HepG2 (cell line): ENCODE results near the gene CHST6. TPM values are rescaled to one million over a fixed set of nuclear protein-coding genes. Genes with fewer than 3 reads are reported as not detected.
A peak's percentile ranks its signal among the peaks of the same experiment; 100 is the strongest.

Source experiments
- ARNTL ChIP-seq: sonication (generic); formaldehyde crosslinking; IDR thresholded peaks from 2 replicates; pipeline ENCODE4 v1.4.0; 2020; ENCODE audit warnings: mild to moderate bottlenecking, missing genetic modification reagents
- DNMT1 ChIP-seq: sonication (generic); formaldehyde crosslinking; IDR thresholded peaks from 2 replicates; pipeline ENCODE4 v1.5.1; 2020; ENCODE audit warnings: mild to moderate bottlenecking, missing genetic modification reagents
- HNRNPLL ChIP-seq: fragments of 200-400 bp; formaldehyde crosslinking; IDR thresholded peaks from 2 replicates; pipeline ENCODE4 v1.6.1; 2017; ENCODE audit warnings: mild to moderate bottlenecking, low read depth, low read length; ENCODE audit not compliant: poor library complexity, severe bottlenecking
- JUNB ChIP-seq: sonication (generic); formaldehyde crosslinking; IDR thresholded peaks from 2 replicates; pipeline ENCODE4 v1.8.0; 2022; ENCODE audit warnings: missing genetic modification reagents, mild to moderate bottlenecking, borderline replicate concordance
- KLF9 ChIP-seq: IDR thresholded peaks from 2 replicates; pipeline ENCODE4 v1.6.1; 2016; ENCODE audit warnings: low read depth
- MAF1 ChIP-seq: sonication (generic); formaldehyde crosslinking; IDR thresholded peaks from 2 replicates; pipeline ENCODE4 v1.5.0; 2020; ENCODE audit warnings: missing genetic modification reagents, borderline replicate concordance
- MXD3 ChIP-seq: IDR thresholded peaks from 2 replicates; pipeline ENCODE4 v1.6.1; 2016; ENCODE audit warnings: mild to moderate bottlenecking, missing biosample characterization, missing genetic modification reagents
- NONO ChIP-seq, 2 experiments: fragments of 450-650 bp in 1 of 2; sonication (generic) in 1 of 2; formaldehyde crosslinking in 1 of 2; IDR thresholded peaks in 1 of 2; conservative IDR thresholded peaks in 1 of 2; 2 replicates each; pipeline versions ENCODE4 v1.6.1 to v1.8.0; 2017 to 2022; ENCODE audit warnings: mild to moderate bottlenecking in 1 of 2, missing genetic modification reagents in 1 of 2, moderate library complexity in 1 of 2
- RELA ChIP-seq: sonication (generic); formaldehyde crosslinking; IDR thresholded peaks from 2 replicates; pipeline ENCODE4 v1.4.0; 2020; ENCODE audit warnings: missing genetic modification reagents
- REST ChIP-seq, 2 experiments: IDR thresholded peaks; 2 replicates each; pipeline ENCODE4 v1.6.1; 2011 to 2012; ENCODE audit warnings: low read length in 2 of 2, borderline replicate concordance in 1 of 2, low read depth in 1 of 2, mild to moderate bottlenecking in 1 of 2, moderate library complexity in 1 of 2
- SMARCC2 ChIP-seq: fragments of 450-650 bp; IDR thresholded peaks from 2 replicates; pipeline ENCODE4 v1.6.1; 2017; ENCODE audit warnings: antibody characterized with exemption, mild to moderate bottlenecking
- STAT5B ChIP-seq: sonication (generic); formaldehyde crosslinking; IDR thresholded peaks from 2 replicates; pipeline ENCODE4 v1.4.0; 2020; ENCODE audit warnings: missing genetic modification reagents
- TRAFD1 ChIP-seq: sonication (generic); formaldehyde crosslinking; IDR thresholded peaks from 2 replicates; pipeline ENCODE4 v1.5.1; 2020; ENCODE audit warnings: missing genetic modification reagents, mild to moderate bottlenecking, borderline replicate concordance
- ZBTB26 ChIP-seq: IDR thresholded peaks from 2 replicates; pipeline ENCODE4 v1.6.1; 2016; ENCODE audit warnings: missing compliant biosample characterization, missing genetic modification reagents, borderline replicate concordance
- ZNF232 ChIP-seq: sonication (generic); formaldehyde crosslinking; IDR thresholded peaks from 2 replicates; pipeline ENCODE4 v1.4.0; 2020; ENCODE audit warnings: missing genetic modification reagents, borderline replicate concordance
- ZNF264 ChIP-seq: sonication (generic); formaldehyde crosslinking; IDR thresholded peaks from 2 replicates; pipeline ENCODE4 v1.4.0; 2020; ENCODE audit warnings: missing genetic modification reagents
- ZNF382 ChIP-seq: sonication (generic); formaldehyde crosslinking; IDR thresholded peaks from 2 replicates; pipeline ENCODE4 v1.5.0; 2020; ENCODE audit warnings: missing genetic modification reagents, mild to moderate bottlenecking, borderline replicate concordance
- ZNF558 ChIP-seq: sonication (generic); formaldehyde crosslinking; IDR thresholded peaks from 2 replicates; pipeline ENCODE4 v1.9.0; 2022; ENCODE audit warnings: mild to moderate bottlenecking, missing genetic modification reagents, borderline replicate concordance
- ZNF607 ChIP-seq: sonication (generic); formaldehyde crosslinking; IDR thresholded peaks from 2 replicates; pipeline ENCODE4 v1.5.1; 2020; ENCODE audit warnings: missing genetic modification reagents, mild to moderate bottlenecking, borderline replicate concordance
- ZNF784 ChIP-seq: sonication (generic); formaldehyde crosslinking; IDR thresholded peaks from 2 replicates; pipeline ENCODE4 v1.5.1; 2020; ENCODE audit warnings: missing genetic modification reagents, mild to moderate bottlenecking, borderline replicate concordance
- ZSCAN12 ChIP-seq: sonication (generic); formaldehyde crosslinking; IDR thresholded peaks from 2 replicates; pipeline ENCODE4 v1.9.0; 2021; ENCODE audit warnings: mild to moderate bottlenecking, missing genetic modification reagents
- polyA plus RNA-seq, 8 experiments: library from polyadenylated mRNA; depleted of rRNA in 3 of 8; stranded (reverse) in 7 of 8; unstranded in 1 of 8; fragments of >200 nt; fragmentation: Illumina TruSeq in 4 of 8; extraction: Trizol in 4 of 8; gene quantifications; 2 replicates each; pipeline versions ENCODE4 v1.2.1 to v1.2.3, GENCODE V29; 2011 to 2016; ENCODE audit warnings: low read depth in 4 of 8, missing spikeins in 1 of 8, mixed read lengths in 1 of 8; ENCODE audit not compliant: insufficient read depth in 1 of 8
- total RNA-seq, 5 experiments: library from RNA; depleted of rRNA; stranded (reverse); fragments of >200 nt; fragmentation: Illumina TruSeq; extraction: Trizol; gene quantifications; 2 replicates each; pipeline ENCODE4 v1.2.3, GENCODE V29; 2016; ENCODE audit warnings: low read depth in 1 of 5

The CHST6 gene
- total and polyA plus RNA-seq, 2 of the 13 experiments (the other 11 are each of a cell fraction or from before 2014, with no cell fraction given), result 0.18 to 0.91 TPM

GRCh38 chr16:75433732-75434413, 61.4 kb downstream of the CHST6 start (continued):
- TF ChIP-seq ZSCAN12 (0 out of 2 replicates have a peak, but pooled peaks have one; percentile 49), ZNF382 (no peak), NONO (IDR thresholded peaks at IDR 0.05) (no peak), NONO (CRISPR knock-in tag; conservative IDR thresholded peaks at IDR 0.05) (peak; percentile 49; the same call in 1 of the 2 replicates), ZNF558 (peak; percentile 86; the same call in 1 of the 2 replicates), ZNF784 (CRISPR knock-in tag) (no peak), DNMT1 (no peak), ZBTB26 (peak; percentile 43; the same call in 1 of the 2 replicates), REST (IDR thresholded peaks at IDR 0.05; ENCODE audit: borderline replicate concordance in 1 of 2, low read depth in 1 of 2, low read length in 2 of 2) (no peak; a peak in 1 of 4 replicates), ARNTL (no peak), MAF1 (CRISPR knock-in tag) (no peak; the same call in 1 of the 2 replicates), RELA (CRISPR knock-in tag) (no peak), KLF9 (CRISPR knock-in tag) (peak; percentile 73; the same call in 1 of the 2 replicates), TRAFD1 (0 out of 2 replicates have a peak, but pooled peaks have one; percentile 34), ZNF232 (CRISPR knock-in tag) (peak; percentile 67; the same call in 1 of the 2 replicates), MXD3 (CRISPR knock-in tag) (peak; percentile 71), ZNF607 (CRISPR knock-in tag) (peak; percentile 55; the same call in 1 of the 2 replicates), HNRNPLL (no peak), ZNF264 (CRISPR knock-in tag) (peak; percentile 72), STAT5B (CRISPR knock-in tag) (peak; percentile 17; the same call in 1 of the 2 replicates), JUNB (CRISPR knock-in tag) (peak; percentile 66; the same call in 1 of the 2 replicates), SMARCC2 (no peak)
